ENCODE data around the gene SHH.

SHH gene

DNA sequence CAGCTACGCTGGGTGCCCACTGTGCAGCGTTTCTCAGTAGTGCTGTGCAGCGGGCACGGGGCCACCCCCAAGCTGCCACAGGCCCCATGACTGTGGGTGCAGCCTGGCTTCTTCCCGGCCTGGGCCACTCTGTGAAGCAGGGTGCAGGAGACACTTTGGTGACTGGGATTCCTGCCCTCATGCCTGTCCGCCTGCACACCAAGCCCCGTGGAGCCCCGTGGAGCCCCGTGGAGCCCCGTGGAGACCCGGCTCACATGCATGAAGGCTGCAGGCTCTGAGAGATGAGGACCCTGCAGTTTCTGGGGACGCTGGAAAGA is 3.9 kb upstream of the SHH start (continued):
- no peak for TF ChIP-seq PBX3 (CRISPR knock-in tag; IDR thresholded peaks at IDR 0.05)
- no peak for TF ChIP-seq ZNF843 (tag by site-specific recombination; IDR thresholded peaks at IDR 0.05)
- no peak for TF ChIP-seq ZNF24 (tag by site-specific recombination; IDR thresholded peaks at IDR 0.05)

- Histone ChIP-seq H3K27ac (ENCODE audit: extremely low read depth, low read depth, low read length) (no peak overlapping the region), H3K4me1 (ENCODE audit: control insufficient read depth, insufficient read depth, low read length) (peaks cover 2% of the 10 kb centered on the region; the same call in 1 of the 2 replicates), H3K9me3 (ENCODE audit: control insufficient read depth, insufficient read depth, low read depth, low read length) (no peaks in the 10 kb centered on the region), H3K4me3 (ENCODE audit: low read depth, low read length) (no peak overlapping the region), H3K36me3 (ENCODE audit: control insufficient read depth in 2 of 2, insufficient read depth in 1 of 2, low read length in 2 of 2) (no peaks in the 10 kb centered on the region)
- ChIA-PET CTCF (interaction anchor here (0.6 to 2.8 kb wide), 6 partner anchors 23 to 658 kb away, joined by 3 to 16 read pairs (median 4); no protein-coding TSS in a partner anchor), POLR2A (no interaction called here)
- TF ChIP-seq, protein P1, sequence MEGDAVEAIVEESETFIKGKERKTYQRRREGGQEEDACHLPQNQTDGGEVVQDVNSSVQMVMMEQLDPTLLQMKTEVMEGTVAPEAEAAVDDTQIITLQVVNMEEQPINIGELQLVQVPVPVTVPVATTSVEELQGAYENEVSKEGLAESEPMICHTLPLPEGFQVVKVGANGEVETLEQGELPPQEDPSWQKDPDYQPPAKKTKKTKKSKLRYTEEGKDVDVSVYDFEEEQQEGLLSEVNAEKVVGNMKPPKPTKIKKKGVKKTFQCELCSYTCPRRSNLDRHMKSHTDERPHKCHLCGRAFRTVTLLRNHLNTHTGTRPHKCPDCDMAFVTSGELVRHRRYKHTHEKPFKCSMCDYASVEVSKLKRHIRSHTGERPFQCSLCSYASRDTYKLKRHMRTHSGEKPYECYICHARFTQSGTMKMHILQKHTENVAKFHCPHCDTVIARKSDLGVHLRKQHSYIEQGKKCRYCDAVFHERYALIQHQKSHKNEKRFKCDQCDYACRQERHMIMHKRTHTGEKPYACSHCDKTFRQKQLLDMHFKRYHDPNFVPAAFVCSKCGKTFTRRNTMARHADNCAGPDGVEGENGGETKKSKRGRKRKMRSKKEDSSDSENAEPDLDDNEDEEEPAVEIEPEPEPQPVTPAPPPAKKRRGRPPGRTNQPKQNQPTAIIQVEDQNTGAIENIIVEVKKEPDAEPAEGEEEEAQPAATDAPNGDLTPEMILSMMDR (tag by site-specific recombination; IDR thresholded peaks at IDR 0.05) = peak; percentile 77
- TF ChIP-seq ZNF707 (tag by site-specific recombination; IDR thresholded peaks at IDR 0.05) = no peak
- TF ChIP-seq, protein P2, sequence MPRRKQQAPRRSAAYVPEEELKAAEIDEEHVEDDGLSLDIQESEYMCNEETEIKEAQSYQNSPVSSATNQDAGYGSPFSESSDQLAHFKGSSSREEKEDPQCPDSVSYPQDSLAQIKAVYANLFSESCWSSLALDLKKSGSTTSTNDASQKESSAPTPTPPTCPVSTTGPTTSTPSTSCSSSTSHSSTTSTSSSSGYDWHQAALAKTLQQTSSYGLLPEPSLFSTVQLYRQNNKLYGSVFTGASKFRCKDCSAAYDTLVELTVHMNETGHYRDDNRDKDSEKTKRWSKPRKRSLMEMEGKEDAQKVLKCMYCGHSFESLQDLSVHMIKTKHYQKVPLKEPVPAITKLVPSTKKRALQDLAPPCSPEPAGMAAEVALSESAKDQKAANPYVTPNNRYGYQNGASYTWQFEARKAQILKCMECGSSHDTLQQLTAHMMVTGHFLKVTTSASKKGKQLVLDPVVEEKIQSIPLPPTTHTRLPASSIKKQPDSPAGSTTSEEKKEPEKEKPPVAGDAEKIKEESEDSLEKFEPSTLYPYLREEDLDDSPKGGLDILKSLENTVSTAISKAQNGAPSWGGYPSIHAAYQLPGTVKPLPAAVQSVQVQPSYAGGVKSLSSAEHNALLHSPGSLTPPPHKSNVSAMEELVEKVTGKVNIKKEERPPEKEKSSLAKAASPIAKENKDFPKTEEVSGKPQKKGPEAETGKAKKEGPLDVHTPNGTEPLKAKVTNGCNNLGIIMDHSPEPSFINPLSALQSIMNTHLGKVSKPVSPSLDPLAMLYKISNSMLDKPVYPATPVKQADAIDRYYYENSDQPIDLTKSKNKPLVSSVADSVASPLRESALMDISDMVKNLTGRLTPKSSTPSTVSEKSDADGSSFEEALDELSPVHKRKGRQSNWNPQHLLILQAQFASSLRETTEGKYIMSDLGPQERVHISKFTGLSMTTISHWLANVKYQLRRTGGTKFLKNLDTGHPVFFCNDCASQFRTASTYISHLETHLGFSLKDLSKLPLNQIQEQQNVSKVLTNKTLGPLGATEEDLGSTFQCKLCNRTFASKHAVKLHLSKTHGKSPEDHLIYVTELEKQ (tag by site-specific recombination; IDR thresholded peaks at IDR 0.05; ENCODE audit: borderline replicate concordance) = no peak
- TF ChIP-seq, protein P3, sequence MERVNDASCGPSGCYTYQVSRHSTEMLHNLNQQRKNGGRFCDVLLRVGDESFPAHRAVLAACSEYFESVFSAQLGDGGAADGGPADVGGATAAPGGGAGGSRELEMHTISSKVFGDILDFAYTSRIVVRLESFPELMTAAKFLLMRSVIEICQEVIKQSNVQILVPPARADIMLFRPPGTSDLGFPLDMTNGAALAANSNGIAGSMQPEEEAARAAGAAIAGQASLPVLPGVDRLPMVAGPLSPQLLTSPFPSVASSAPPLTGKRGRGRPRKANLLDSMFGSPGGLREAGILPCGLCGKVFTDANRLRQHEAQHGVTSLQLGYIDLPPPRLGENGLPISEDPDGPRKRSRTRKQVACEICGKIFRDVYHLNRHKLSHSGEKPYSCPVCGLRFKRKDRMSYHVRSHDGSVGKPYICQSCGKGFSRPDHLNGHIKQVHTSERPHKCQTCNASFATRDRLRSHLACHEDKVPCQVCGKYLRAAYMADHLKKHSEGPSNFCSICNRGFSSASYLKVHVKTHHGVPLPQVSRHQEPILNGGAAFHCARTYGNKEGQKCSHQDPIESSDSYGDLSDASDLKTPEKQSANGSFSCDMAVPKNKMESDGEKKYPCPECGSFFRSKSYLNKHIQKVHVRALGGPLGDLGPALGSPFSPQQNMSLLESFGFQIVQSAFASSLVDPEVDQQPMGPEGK (tag by site-specific recombination; IDR thresholded peaks at IDR 0.05) = peak; percentile 66
- TF ChIP-seq, protein P4, sequence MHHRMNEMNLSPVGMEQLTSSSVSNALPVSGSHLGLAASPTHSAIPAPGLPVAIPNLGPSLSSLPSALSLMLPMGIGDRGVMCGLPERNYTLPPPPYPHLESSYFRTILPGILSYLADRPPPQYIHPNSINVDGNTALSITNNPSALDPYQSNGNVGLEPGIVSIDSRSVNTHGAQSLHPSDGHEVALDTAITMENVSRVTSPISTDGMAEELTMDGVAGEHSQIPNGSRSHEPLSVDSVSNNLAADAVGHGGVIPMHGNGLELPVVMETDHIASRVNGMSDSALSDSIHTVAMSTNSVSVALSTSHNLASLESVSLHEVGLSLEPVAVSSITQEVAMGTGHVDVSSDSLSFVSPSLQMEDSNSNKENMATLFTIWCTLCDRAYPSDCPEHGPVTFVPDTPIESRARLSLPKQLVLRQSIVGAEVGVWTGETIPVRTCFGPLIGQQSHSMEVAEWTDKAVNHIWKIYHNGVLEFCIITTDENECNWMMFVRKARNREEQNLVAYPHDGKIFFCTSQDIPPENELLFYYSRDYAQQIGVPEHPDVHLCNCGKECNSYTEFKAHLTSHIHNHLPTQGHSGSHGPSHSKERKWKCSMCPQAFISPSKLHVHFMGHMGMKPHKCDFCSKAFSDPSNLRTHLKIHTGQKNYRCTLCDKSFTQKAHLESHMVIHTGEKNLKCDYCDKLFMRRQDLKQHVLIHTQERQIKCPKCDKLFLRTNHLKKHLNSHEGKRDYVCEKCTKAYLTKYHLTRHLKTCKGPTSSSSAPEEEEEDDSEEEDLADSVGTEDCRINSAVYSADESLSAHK (tag by site-specific recombination; IDR thresholded peaks at IDR 0.05) = peak; percentile 81
- TF ChIP-seq, protein P5, sequence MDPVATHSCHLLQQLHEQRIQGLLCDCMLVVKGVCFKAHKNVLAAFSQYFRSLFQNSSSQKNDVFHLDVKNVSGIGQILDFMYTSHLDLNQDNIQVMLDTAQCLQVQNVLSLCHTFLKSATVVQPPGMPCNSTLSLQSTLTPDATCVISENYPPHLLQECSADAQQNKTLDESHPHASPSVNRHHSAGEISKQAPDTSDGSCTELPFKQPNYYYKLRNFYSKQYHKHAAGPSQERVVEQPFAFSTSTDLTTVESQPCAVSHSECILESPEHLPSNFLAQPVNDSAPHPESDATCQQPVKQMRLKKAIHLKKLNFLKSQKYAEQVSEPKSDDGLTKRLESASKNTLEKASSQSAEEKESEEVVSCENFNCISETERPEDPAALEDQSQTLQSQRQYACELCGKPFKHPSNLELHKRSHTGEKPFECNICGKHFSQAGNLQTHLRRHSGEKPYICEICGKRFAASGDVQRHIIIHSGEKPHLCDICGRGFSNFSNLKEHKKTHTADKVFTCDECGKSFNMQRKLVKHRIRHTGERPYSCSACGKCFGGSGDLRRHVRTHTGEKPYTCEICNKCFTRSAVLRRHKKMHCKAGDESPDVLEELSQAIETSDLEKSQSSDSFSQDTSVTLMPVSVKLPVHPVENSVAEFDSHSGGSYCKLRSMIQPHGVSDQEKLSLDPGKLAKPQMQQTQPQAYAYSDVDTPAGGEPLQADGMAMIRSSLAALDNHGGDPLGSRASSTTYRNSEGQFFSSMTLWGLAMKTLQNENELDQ (tag by site-specific recombination; IDR thresholded peaks at IDR 0.05; ENCODE audit: low read depth) = no peak
- TF ChIP-seq ZNF366 (tag by site-specific recombination; conservative IDR thresholded peaks at IDR 0.05) = 0 out of 2 replicates have a peak, but pooled peaks have one; percentile 44
- TF ChIP-seq ZNF626 (tag by site-specific recombination; IDR thresholded peaks at IDR 0.05) = no peak
- TF ChIP-seq SP3 (tag by site-specific recombination; IDR thresholded peaks at IDR 0.05) = no peak
- no peak for TF ChIP-seq ZBTB20 (tag by site-specific recombination; IDR thresholded peaks at IDR 0.05)
- TF ChIP-seq ZNF514 (tag by site-specific recombination; IDR thresholded peaks at IDR 0.05) = no peak
- no peak for TF ChIP-seq ZNF785 (tag by site-specific recombination; IDR thresholded peaks at IDR 0.05)
- no peak for TF ChIP-seq HOXA7 (CRISPR knock-in tag; IDR thresholded peaks at IDR 0.05; ENCODE audit: borderline replicate concordance)
- TF ChIP-seq GLI2 (tag by site-specific recombination; IDR thresholded peaks at IDR 0.05; ENCODE audit: borderline replicate concordance, low read depth) = no peak
- TF ChIP-seq MZF1 (tag by site-specific recombination; IDR thresholded peaks at IDR 0.05; ENCODE audit: borderline replicate concordance) = peak; percentile 87
- peak; percentile 84 for TF ChIP-seq ZNF654 (tag by site-specific recombination; IDR thresholded peaks at IDR 0.05; ENCODE audit: low read depth)
- TF ChIP-seq, protein P6, sequence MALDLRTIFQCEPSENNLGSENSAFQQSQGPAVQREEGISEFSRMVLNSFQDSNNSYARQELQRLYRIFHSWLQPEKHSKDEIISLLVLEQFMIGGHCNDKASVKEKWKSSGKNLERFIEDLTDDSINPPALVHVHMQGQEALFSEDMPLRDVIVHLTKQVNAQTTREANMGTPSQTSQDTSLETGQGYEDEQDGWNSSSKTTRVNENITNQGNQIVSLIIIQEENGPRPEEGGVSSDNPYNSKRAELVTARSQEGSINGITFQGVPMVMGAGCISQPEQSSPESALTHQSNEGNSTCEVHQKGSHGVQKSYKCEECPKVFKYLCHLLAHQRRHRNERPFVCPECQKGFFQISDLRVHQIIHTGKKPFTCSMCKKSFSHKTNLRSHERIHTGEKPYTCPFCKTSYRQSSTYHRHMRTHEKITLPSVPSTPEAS (tag by site-specific recombination; IDR thresholded peaks at IDR 0.05) = no peak
Observed at GRCh38 chr7:155815332-155816191, 3.3 kb upstream of the SHH start.
